ENCODE data around the gene F8.

Gene F8

GRCh38 chrX:154815274-154815818 lies 207.2 kb downstream of the F8 start:
- no peak for TF ChIP-seq EZH2phosphoT487 (IDR thresholded peaks at IDR 0.05; ENCODE audit: borderline replicate concordance)
- TF ChIP-seq, protein P1, sequence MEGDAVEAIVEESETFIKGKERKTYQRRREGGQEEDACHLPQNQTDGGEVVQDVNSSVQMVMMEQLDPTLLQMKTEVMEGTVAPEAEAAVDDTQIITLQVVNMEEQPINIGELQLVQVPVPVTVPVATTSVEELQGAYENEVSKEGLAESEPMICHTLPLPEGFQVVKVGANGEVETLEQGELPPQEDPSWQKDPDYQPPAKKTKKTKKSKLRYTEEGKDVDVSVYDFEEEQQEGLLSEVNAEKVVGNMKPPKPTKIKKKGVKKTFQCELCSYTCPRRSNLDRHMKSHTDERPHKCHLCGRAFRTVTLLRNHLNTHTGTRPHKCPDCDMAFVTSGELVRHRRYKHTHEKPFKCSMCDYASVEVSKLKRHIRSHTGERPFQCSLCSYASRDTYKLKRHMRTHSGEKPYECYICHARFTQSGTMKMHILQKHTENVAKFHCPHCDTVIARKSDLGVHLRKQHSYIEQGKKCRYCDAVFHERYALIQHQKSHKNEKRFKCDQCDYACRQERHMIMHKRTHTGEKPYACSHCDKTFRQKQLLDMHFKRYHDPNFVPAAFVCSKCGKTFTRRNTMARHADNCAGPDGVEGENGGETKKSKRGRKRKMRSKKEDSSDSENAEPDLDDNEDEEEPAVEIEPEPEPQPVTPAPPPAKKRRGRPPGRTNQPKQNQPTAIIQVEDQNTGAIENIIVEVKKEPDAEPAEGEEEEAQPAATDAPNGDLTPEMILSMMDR (conservative IDR thresholded peaks at IDR 0.05; ENCODE audit: low read length): no peak

GRCh38 chrX:154813801-154814200 lies 208.7 kb downstream of the F8 start:
- Histone ChIP-seq H3K4me3 (ENCODE audit: low read length, poor library complexity, severe bottlenecking) (no peak overlapping the region), H3F3A (ENCODE audit: low read depth) (no peaks in the 10 kb centered on the region), H3K9me2 (replicated peaks; ENCODE audit: low read depth, low read length) (no peaks in the 10 kb centered on the region), H4K20me1 (ENCODE audit: insufficient read depth, low read length, poor library complexity, severe bottlenecking) (no peaks in the 10 kb centered on the region), H3K4me2 (ENCODE audit: low read depth, low read length, poor library complexity, severe bottlenecking) (no peak overlapping the region), H3K9me3 (ENCODE audit: insufficient read depth, low read depth, low read length) (no peaks in the 10 kb centered on the region), H3K4me1 (ENCODE audit: insufficient read depth, low read length, poor library complexity, severe bottlenecking) (peaks cover 14% of the 10 kb centered on the region), H3K27me3 (ENCODE audit: insufficient read depth, low read length, poor library complexity, severe bottlenecking) (no peaks in the 10 kb centered on the region), H3K79me2 (ENCODE audit: insufficient read depth, low read length) (no peaks in the 10 kb centered on the region), H3K36me3 (ENCODE audit: insufficient read depth, low read length) (no peaks in the 10 kb centered on the region), H3K9ac (ENCODE audit: low read depth, low read length, poor library complexity, severe bottlenecking) (no peak overlapping the region), H2AFZ (ENCODE audit: low read length) (no peak overlapping the region)
- TF ChIP-seq, protein P1 (conservative IDR thresholded peaks at IDR 0.05; ENCODE audit: low read length): no peak
- no peak for TF ChIP-seq EZH2phosphoT487 (IDR thresholded peaks at IDR 0.05; ENCODE audit: borderline replicate concordance)

More at GRCh38 chrX:154815274-154815818, 207.2 kb downstream of the F8 start:
- H3F3A ChIP-seq (ENCODE audit: low read depth): no peaks in the 10 kb centered on the region
- H3K9me2 ChIP-seq (replicated peaks; ENCODE audit: low read depth, low read length): no peaks in the 10 kb centered on the region
- H3K79me2 ChIP-seq (ENCODE audit: insufficient read depth, low read length): no peaks in the 10 kb centered on the region
- H3K27me3 ChIP-seq (ENCODE audit: insufficient read depth, low read length, poor library complexity, severe bottlenecking): no peaks in the 10 kb centered on the region
- no peak overlapping the region for H3K4me2 ChIP-seq (ENCODE audit: low read depth, low read length, poor library complexity, severe bottlenecking)
- H3K9ac ChIP-seq (ENCODE audit: low read depth, low read length, poor library complexity, severe bottlenecking): no peak overlapping the region
- H3K4me1 ChIP-seq (ENCODE audit: insufficient read depth, low read length, poor library complexity, severe bottlenecking): peaks cover 7% of the 10 kb centered on the region
- H2AFZ ChIP-seq (ENCODE audit: low read length): no peak overlapping the region
- H4K20me1 ChIP-seq (ENCODE audit: insufficient read depth, low read length, poor library complexity, severe bottlenecking): no peaks in the 10 kb centered on the region
- H3K36me3 ChIP-seq (ENCODE audit: insufficient read depth, low read length): no peaks in the 10 kb centered on the region
- H3K4me3 ChIP-seq (ENCODE audit: low read length, poor library complexity, severe bottlenecking): no peak overlapping the region
- no peaks in the 10 kb centered on the region for H3K9me3 ChIP-seq (ENCODE audit: insufficient read depth, low read depth, low read length)

- H3K4me1 ChIP-seq (ENCODE audit: insufficient read depth, low read length, poor library complexity, severe bottlenecking): peaks cover 14% of the 10 kb centered on the region
- H3K9me3 ChIP-seq (ENCODE audit: insufficient read depth, low read depth, low read length): no peaks in the 10 kb centered on the region
- no peaks in the 10 kb centered on the region for H3K36me3 ChIP-seq (ENCODE audit: insufficient read depth, low read length)
- H3K27me3 ChIP-seq (ENCODE audit: insufficient read depth, low read length, poor library complexity, severe bottlenecking): no peaks in the 10 kb centered on the region
- H3K4me3 ChIP-seq (ENCODE audit: low read length, poor library complexity, severe bottlenecking): no peak overlapping the region
- no peak overlapping the region for H3K4me2 ChIP-seq (ENCODE audit: low read depth, low read length, poor library complexity, severe bottlenecking)
- no peak overlapping the region for H3K9ac ChIP-seq (ENCODE audit: low read depth, low read length, poor library complexity, severe bottlenecking)
- no peak overlapping the region for H2AFZ ChIP-seq (ENCODE audit: low read length)
- H3K79me2 ChIP-seq (ENCODE audit: insufficient read depth, low read length): no peaks in the 10 kb centered on the region
- no peaks in the 10 kb centered on the region for H4K20me1 ChIP-seq (ENCODE audit: insufficient read depth, low read length, poor library complexity, severe bottlenecking)
- TF ChIP-seq EZH2phosphoT487 (IDR thresholded peaks at IDR 0.05; ENCODE audit: borderline replicate concordance): no peak
- TF ChIP-seq, protein P1 (conservative IDR thresholded peaks at IDR 0.05; ENCODE audit: low read length): no peak
- no peaks in the 10 kb centered on the region for H3F3A ChIP-seq (ENCODE audit: low read depth)
- H3K9me2 ChIP-seq (replicated peaks; ENCODE audit: low read depth, low read length): no peaks in the 10 kb centered on the region
Measured at GRCh38 chrX:154812341-154813101, 210.0 kb downstream of the F8 start.
